HCT116 (cell line): Measurements from ENCODE around the gene SH3BGR. TPM values are rescaled to one million over a fixed set of nuclear protein-coding genes. Genes with fewer than 3 reads are reported as not detected.

ENCODE experiments used
- ATAC-seq: fragments of 200-7000 bp; cut with Tn5 transposase; 2 replicates; pipeline ENCODE4 v1.9.1; 2020; ENCODE audit warnings: mild to moderate bottlenecking, moderate library complexity
- BruUV-seq: library from RNA; stranded (reverse); fragments of 400-500 nt; replicated peaks from 2 replicates; lab custom pipeline; 2021; lab: Mats Ljungman, UMichigan
- CTCF ChIA-PET: fragments of 300-600 bp; sonication (Branson Sonifier 250); formaldehyde crosslinking; loops from one replicate; lab custom pipeline; 2021; ENCODE audit warnings: antibody characterized with exemption; lab: Charles Lee
- POLR2A ChIA-PET: fragments of 300-600, 350-600 bp; sonication (Branson Sonifier 250); formaldehyde crosslinking; loops from one replicate; lab custom pipeline; 2021; ENCODE audit warnings: antibody characterized with exemption; lab: Charles Lee
- RAD21 ChIA-PET, 2 experiments: fragments of 300-600 bp; sonication (Branson Sonifier 250); formaldehyde crosslinking; loops; one replicate each; lab custom pipeline; 2023; ENCODE audit warnings: low total read pairs in 2 of 2; ENCODE audit not compliant: uncharacterized antibody in 2 of 2, unreplicated experiment in 2 of 2, low non-redundant PET in 1 of 2; lab: Charles Lee
- DNase-seq: peaks from one replicate; pipeline ENCODE4 v3.0.0-alpha.2; 2010; ENCODE audit warnings: low read depth, low spot score
- H2AFZ ChIP-seq: fragments of 200-600 bp; shearing (Covaris generic), sonication (generic); 2 replicates; pipeline ENCODE4 v1.6.1; 2017; ENCODE audit warnings: low read depth, mixed run types, mixed read lengths, antibody characterized with exemption, low read length; ENCODE audit not compliant: poor library complexity, severe bottlenecking
- H3K27ac ChIP-seq: 2 replicates; pipeline ENCODE4 v1.5.1; 2012; ENCODE audit warnings: low read depth, low read length
- H3K27me3 ChIP-seq: fragments of 200-600 bp; sonication (generic); 2 replicates; pipeline ENCODE4 v1.6.1; 2016; ENCODE audit warnings: mixed run types, low read length, mixed read lengths; ENCODE audit not compliant: insufficient read depth
- H3K36me3 ChIP-seq, 2 experiments: fragments of 200-500 bp in 1 of 2; fragments of 200-600 bp in 1 of 2; sonication (Bioruptor generic) in 1 of 2; sonication (generic) in 1 of 2; 2 replicates each; pipeline versions ENCODE4 v1.5.1 to v1.6.1; 2014 to 2016; ENCODE audit warnings: low read length in 2 of 2, inconsistent platforms in 1 of 2, mixed read lengths in 1 of 2, mixed run types in 1 of 2; ENCODE audit not compliant: insufficient read depth in 2 of 2, control insufficient read depth in 1 of 2
- H3K4me1 ChIP-seq, 2 experiments: fragments of 200-600 bp in 1 of 2; sonication (generic) in 1 of 2; 2 replicates each; pipeline versions ENCODE4 v1.5.1 to v1.6.1; 2012 to 2017; ENCODE audit warnings: low read length in 2 of 2, inconsistent platforms in 1 of 2, mild to moderate bottlenecking in 1 of 2, mixed read lengths in 1 of 2, mixed run types in 1 of 2, moderate library complexity in 1 of 2; ENCODE audit not compliant: insufficient read depth in 2 of 2, control insufficient read depth in 1 of 2
- H3K4me2 ChIP-seq: fragments of 200-600 bp; sonication (generic); 2 replicates; pipeline ENCODE4 v1.6.1; 2017; ENCODE audit warnings: mixed run types, low read length, mixed read lengths
- H3K4me3 ChIP-seq, 2 experiments: fragments of 200-600 bp in 1 of 2; sonication (generic) in 1 of 2; replicated peaks in 1 of 2; 2 replicates each; pipeline ENCODE4 v1.5.1; 2011 to 2016; ENCODE audit warnings: low read length in 2 of 2, control low read depth in 1 of 2, low read depth in 1 of 2, mild to moderate bottlenecking in 1 of 2, mixed read lengths in 1 of 2, mixed run types in 1 of 2
- H3K79me2 ChIP-seq: fragments of 200-600 bp; sonication (generic); 2 replicates; pipeline ENCODE4 v1.6.1; 2017; ENCODE audit warnings: mild to moderate bottlenecking, mixed run types, low read length, moderate library complexity, mixed read lengths; ENCODE audit not compliant: insufficient read depth
- H3K9ac ChIP-seq: fragments of 200-600 bp; sonication (generic); 2 replicates; pipeline ENCODE4 v1.6.1; 2016; ENCODE audit warnings: low read length, mixed read lengths
- H3K9me2 ChIP-seq: fragments of 200-600 bp; sonication (generic), shearing (Covaris generic); 2 replicates; pipeline ENCODE4 v1.6.1; 2017; ENCODE audit warnings: mixed run types, mild to moderate bottlenecking, moderate library complexity; ENCODE audit not compliant: insufficient read depth
- H3K9me3 ChIP-seq, 2 experiments: fragments of 200-500 bp in 1 of 2; fragments of 200-600 bp in 1 of 2; sonication (Bioruptor generic) in 1 of 2; sonication (generic) in 1 of 2; 2 replicates each; pipeline ENCODE4 v1.6.1; 2014 to 2017; ENCODE audit warnings: low read length in 2 of 2, mixed read lengths in 2 of 2, inconsistent platforms in 1 of 2, low read depth in 1 of 2, mild to moderate bottlenecking in 1 of 2, mixed run types in 1 of 2, moderate library complexity in 1 of 2; ENCODE audit not compliant: control insufficient read depth in 1 of 2, insufficient read depth in 1 of 2
- H4K20me1 ChIP-seq: fragments of 200-600 bp; sonication (generic), shearing (Covaris generic); 2 replicates; pipeline ENCODE4 v1.6.1; 2017; ENCODE audit warnings: mixed run types, mild to moderate bottlenecking, moderate library complexity; ENCODE audit not compliant: insufficient read depth
- CBX3 ChIP-seq: IDR thresholded peaks from 2 replicates; pipeline ENCODE4 v1.6.1; 2012; ENCODE audit warnings: low read depth
- ELF1 ChIP-seq: IDR thresholded peaks from 2 replicates; pipeline ENCODE4 v1.6.1; 2012; ENCODE audit warnings: low read depth, borderline replicate concordance
- EZH2 ChIP-seq: fragments of 200-600 bp; sonication (generic); IDR thresholded peaks from 2 replicates; pipeline ENCODE4 v1.6.1; 2017; ENCODE audit warnings: antibody characterized with exemption, mixed run types
- EZH2phosphoT487 ChIP-seq: fragments of 200-600 bp; IDR thresholded peaks from 2 replicates; pipeline ENCODE4 v1.6.1; 2018; ENCODE audit warnings: antibody characterized with exemption, borderline replicate concordance
- FOSL1 ChIP-seq: IDR thresholded peaks from 2 replicates; pipeline ENCODE4 v1.6.1; 2012; ENCODE audit warnings: low read depth
- JUND ChIP-seq: IDR thresholded peaks from 2 replicates; pipeline ENCODE4 v1.6.1; 2012
- POLR2A ChIP-seq: IDR thresholded peaks from 2 replicates; pipeline ENCODE4 v1.7.0; 2011; ENCODE audit warnings: borderline replicate concordance; ENCODE audit not compliant: insufficient read depth, insufficient read length; ENCODE audit errors: extremely low read depth
- POLR2AphosphoS5 ChIP-seq: IDR thresholded peaks from 2 replicates; pipeline ENCODE4 v1.6.1; 2011; ENCODE audit warnings: mild to moderate bottlenecking, low read depth, low read length, moderate library complexity
- RAD21 ChIP-seq: IDR thresholded peaks from 2 replicates; pipeline ENCODE4 v1.6.1; 2012; ENCODE audit warnings: low read depth, mild to moderate bottlenecking
- SIN3A ChIP-seq: IDR thresholded peaks from 2 replicates; pipeline ENCODE4 v1.6.1; 2012; ENCODE audit warnings: low read depth
- intact Hi-C: fragments of 100-400 bp; cut with micrococcal nuclease; formaldehyde crosslinking; loops from 2 replicates; pipeline ENCODE4 v1.10.0; 2022
- total RNA-seq: library from RNA; stranded (reverse); gene quantifications from one replicate; pipeline ENCODE4 v1.2.1, GENCODE V29; 2021; ENCODE audit not compliant: unreplicated experiment
- TF ChIP-seq, protein P1 (sequence below), 3 experiments: fragments of 200-600 bp in 1 of 3; sonication (generic) in 1 of 3; IDR thresholded peaks in 2 of 3; conservative IDR thresholded peaks in 1 of 3; 2 replicates each; pipeline ENCODE4 v1.5.1; 2012 to 2017; ENCODE audit warnings: low read depth in 2 of 3, low read length in 2 of 3, antibody characterized with exemption in 1 of 3, borderline replicate concordance in 1 of 3, control low read depth in 1 of 3, mild to moderate bottlenecking in 1 of 3, mixed read lengths in 1 of 3, mixed run types in 1 of 3, moderate library complexity in 1 of 3; ENCODE audit not compliant: insufficient read depth in 1 of 3
- TF ChIP-seq, protein P2 (sequence below): IDR thresholded peaks from 2 replicates; pipeline ENCODE4 v1.6.1; 2012

SH3BGR gene
- total RNA-seq, 1 experiment from 2014 or later: 4.8 TPM

DNA sequence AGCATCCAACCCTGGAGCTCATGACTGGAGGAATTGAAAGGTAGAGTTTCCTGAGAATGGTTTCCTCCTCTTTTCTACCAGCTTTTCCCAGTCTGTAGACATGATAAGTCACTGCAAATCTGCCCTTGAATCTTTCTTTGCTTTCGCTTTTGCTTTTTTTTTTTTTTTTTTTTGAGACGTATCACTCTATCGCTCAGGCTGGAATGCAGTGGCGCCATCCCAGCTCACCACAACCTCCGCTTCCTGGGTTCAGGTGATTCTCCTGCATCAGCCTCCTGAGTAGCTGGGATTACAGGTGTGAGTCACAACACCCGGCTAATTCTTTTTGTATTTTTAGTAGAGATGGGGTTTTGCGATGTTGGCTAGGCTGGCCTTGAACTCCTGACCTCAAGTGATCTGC, 4.5 kb upstream of the SH3BGR start:
- H3K4me3 ChIP-seq: no peak overlapping the region
- no peaks in the 10 kb centered on the region for H3K9me2 ChIP-seq
- H3K4me2 ChIP-seq: no peak overlapping the region
- no TSS peak for BruUV-seq
- POLR2A ChIA-PET: no interaction called here
- intact Hi-C loops: loop anchor here (10.0 kb wide), 1 partner anchor 262 kb away; the partner anchor contains the start of gene PSMG1
- H3K9me3 ChIP-seq: no peaks in the 10 kb centered on the region
- H3K27ac ChIP-seq: no peak overlapping the region
- TF ChIP-seq EZH2 (no peak), POLR2A (no peak), FOSL1 (no peak), EZH2phosphoT487 (no peak), POLR2AphosphoS5 (no peak), CBX3 (no peak), ELF1 (no peak), JUND (no peak), SIN3A (no peak), RAD21 (no peak)
- TF ChIP-seq, protein P1, sequence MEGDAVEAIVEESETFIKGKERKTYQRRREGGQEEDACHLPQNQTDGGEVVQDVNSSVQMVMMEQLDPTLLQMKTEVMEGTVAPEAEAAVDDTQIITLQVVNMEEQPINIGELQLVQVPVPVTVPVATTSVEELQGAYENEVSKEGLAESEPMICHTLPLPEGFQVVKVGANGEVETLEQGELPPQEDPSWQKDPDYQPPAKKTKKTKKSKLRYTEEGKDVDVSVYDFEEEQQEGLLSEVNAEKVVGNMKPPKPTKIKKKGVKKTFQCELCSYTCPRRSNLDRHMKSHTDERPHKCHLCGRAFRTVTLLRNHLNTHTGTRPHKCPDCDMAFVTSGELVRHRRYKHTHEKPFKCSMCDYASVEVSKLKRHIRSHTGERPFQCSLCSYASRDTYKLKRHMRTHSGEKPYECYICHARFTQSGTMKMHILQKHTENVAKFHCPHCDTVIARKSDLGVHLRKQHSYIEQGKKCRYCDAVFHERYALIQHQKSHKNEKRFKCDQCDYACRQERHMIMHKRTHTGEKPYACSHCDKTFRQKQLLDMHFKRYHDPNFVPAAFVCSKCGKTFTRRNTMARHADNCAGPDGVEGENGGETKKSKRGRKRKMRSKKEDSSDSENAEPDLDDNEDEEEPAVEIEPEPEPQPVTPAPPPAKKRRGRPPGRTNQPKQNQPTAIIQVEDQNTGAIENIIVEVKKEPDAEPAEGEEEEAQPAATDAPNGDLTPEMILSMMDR (IDR thresholded peaks at IDR 0.05 in 2 of 3, conservative IDR thresholded peaks at IDR 0.05 in 1 of 3; ENCODE audit: borderline replicate concordance in 1 of 3, insufficient read depth in 1 of 3, low read depth in 2 of 3, low read length in 2 of 3): no peak
- TF ChIP-seq, protein P2, sequence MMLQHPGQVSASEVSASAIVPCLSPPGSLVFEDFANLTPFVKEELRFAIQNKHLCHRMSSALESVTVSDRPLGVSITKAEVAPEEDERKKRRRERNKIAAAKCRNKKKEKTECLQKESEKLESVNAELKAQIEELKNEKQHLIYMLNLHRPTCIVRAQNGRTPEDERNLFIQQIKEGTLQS: no peak
- TF ChIP-seq, all 23 proteins: peak for 0
- Histone ChIP-seq H4K20me1 (no peaks in the 10 kb centered on the region), H3K36me3 (no peaks in the 10 kb centered on the region), H3K79me2 (no peaks in the 10 kb centered on the region), H3K27me3 (no peaks in the 10 kb centered on the region), H2AFZ (no peak overlapping the region), H3K4me1 (peaks cover 13 to 16% of the 10 kb centered on the region in 2 experiments; a peak in 3 of 4 replicates), H3K9ac (no peak overlapping the region)
- CTCF ChIA-PET: no interaction called here
- ATAC-seq (no peak), DNase-seq (no peak)
- RAD21 ChIA-PET: no interaction called here
